HG03354 (cell line): ENCODE data around the gene MOB3B.
A peak's percentile ranks its signal among the peaks of the same experiment; 100 is the strongest.

Experiments used
- ATAC-seq: cut with Tn5 transposase; IDR thresholded peaks from one replicate; pipeline ENCODE4 v1.9.1; 2021; ENCODE audit warnings: mild to moderate bottlenecking; ENCODE audit not compliant: unreplicated experiment, poor library complexity, severe bottlenecking

The MOB3B gene

GRCh38 chr9:27402626-27403025 is 127.0 kb downstream of the MOB3B start:
- ATAC-seq, result no peak

GRCh38 chr9:27400334-27400880 is 129.2 kb downstream of the MOB3B start:
- ATAC-seq, result no peak

GRCh38 chr9:27398982-27399653 is 130.5 kb downstream of the MOB3B start:
- no peak for ATAC-seq

GRCh38 chr9:27396495-27396894 is 133.1 kb downstream of the MOB3B start:
- ATAC-seq, result no peak

GRCh38 chr9:27395484-27395921 is 134.1 kb downstream of the MOB3B start:
- no peak for ATAC-seq

GRCh38 chr9:27394826-27395201 is 134.8 kb downstream of the MOB3B start:
- ATAC-seq, result no peak

- ATAC-seq, result no peak
Measured at GRCh38 chr9:27394154-27394825, 135.3 kb downstream of the MOB3B start.

- ATAC-seq, result no peak
Measured at GRCh38 chr9:27393054-27393846, 136.4 kb downstream of the MOB3B start.

- ATAC-seq, result no peak
Measured at GRCh38 chr9:27392451-27392850, 137.2 kb downstream of the MOB3B start.

GRCh38 chr9:27391040-27391895 is 138.3 kb downstream of the MOB3B start:
- no peak for ATAC-seq

GRCh38 chr9:27388150-27388549 is 141.5 kb downstream of the MOB3B start:
- ATAC-seq, result no peak

- no peak for ATAC-seq
Measured at GRCh38 chr9:27387722-27388121, 141.9 kb downstream of the MOB3B start.

- peak; percentile 56 for ATAC-seq
Measured at GRCh38 chr9:27386571-27387091, 143.0 kb downstream of the MOB3B start.

GRCh38 chr9:27385606-27386322 is 143.8 kb downstream of the MOB3B start:
- ATAC-seq, result peak; percentile 37

- no peak for ATAC-seq
Measured at GRCh38 chr9:27384262-27385014, 145.2 kb downstream of the MOB3B start.

GRCh38 chr9:27383524-27383923 is 146.1 kb downstream of the MOB3B start:
- ATAC-seq, result peak; percentile 40

- no peak for ATAC-seq
Measured at GRCh38 chr9:27382975-27383374, 146.6 kb downstream of the MOB3B start.

- ATAC-seq, result no peak
Measured at GRCh38 chr9:27382308-27382707, 147.3 kb downstream of the MOB3B start.
